GM21367 (cell line): ENCODE results near the gene ANO4.

ENCODE experiments used
- ATAC-seq: cut with Tn5 transposase; IDR thresholded peaks from one replicate; pipeline ENCODE4 v1.9.1; 2021; ENCODE audit not compliant: unreplicated experiment

Gene ANO4

GRCh38 chr12:101172316-101172715 lies 377.7 kb downstream of the ANO4 start:
- no peak for ATAC-seq

GRCh38 chr12:101173197-101173749 lies 378.7 kb downstream of the ANO4 start:
- ATAC-seq = no peak

GRCh38 chr12:101174541-101174940 lies 380.0 kb downstream of the ANO4 start:
- no peak for ATAC-seq
